NB4 (cell line): ENCODE data around the gene STON2.

Experiments used
- MYC ChIP-seq: IDR thresholded peaks from 2 replicates; pipeline ENCODE4 v1.6.1; 2011; ENCODE audit warnings: low read depth, low read length
- POLR2A ChIP-seq: IDR thresholded peaks from 2 replicates; pipeline ENCODE4 v1.6.1; 2011; ENCODE audit warnings: mild to moderate bottlenecking; ENCODE audit not compliant: insufficient read length; ENCODE audit errors: extremely low read depth
- TF ChIP-seq, protein P1 (sequence below): IDR thresholded peaks from one replicate; pipeline ENCODE4 v1.5.1; 2012; ENCODE audit warnings: low read depth, low read length
- TF ChIP-seq, protein P2 (sequence below): IDR thresholded peaks from 2 replicates; pipeline ENCODE4 v1.6.1; 2011; ENCODE audit warnings: low read depth, low read length

DNA sequence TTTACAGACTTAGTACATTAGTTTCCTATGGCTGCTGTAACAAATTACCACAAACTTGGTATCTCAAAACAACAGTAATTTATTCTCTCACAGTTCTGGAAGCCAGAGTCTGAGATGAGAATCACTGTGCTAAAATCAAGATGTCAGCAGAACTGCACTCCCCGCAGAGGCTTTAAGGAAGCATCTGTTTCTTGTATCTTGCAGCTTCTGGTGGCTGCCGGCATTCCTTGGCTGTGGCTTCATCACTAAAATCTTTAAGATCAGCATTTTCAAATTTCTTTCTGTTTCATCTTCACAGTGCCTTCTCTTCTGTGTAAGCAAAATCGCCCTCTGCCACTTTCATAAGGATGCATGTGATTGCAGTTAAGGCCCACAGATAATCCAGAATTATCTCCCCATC is 9.4 kb downstream of the STON2 start:
- TF ChIP-seq POLR2A = no peak
- no peak for TF ChIP-seq MYC
- TF ChIP-seq, protein P1, sequence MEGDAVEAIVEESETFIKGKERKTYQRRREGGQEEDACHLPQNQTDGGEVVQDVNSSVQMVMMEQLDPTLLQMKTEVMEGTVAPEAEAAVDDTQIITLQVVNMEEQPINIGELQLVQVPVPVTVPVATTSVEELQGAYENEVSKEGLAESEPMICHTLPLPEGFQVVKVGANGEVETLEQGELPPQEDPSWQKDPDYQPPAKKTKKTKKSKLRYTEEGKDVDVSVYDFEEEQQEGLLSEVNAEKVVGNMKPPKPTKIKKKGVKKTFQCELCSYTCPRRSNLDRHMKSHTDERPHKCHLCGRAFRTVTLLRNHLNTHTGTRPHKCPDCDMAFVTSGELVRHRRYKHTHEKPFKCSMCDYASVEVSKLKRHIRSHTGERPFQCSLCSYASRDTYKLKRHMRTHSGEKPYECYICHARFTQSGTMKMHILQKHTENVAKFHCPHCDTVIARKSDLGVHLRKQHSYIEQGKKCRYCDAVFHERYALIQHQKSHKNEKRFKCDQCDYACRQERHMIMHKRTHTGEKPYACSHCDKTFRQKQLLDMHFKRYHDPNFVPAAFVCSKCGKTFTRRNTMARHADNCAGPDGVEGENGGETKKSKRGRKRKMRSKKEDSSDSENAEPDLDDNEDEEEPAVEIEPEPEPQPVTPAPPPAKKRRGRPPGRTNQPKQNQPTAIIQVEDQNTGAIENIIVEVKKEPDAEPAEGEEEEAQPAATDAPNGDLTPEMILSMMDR = no peak
- TF ChIP-seq, protein P2, sequence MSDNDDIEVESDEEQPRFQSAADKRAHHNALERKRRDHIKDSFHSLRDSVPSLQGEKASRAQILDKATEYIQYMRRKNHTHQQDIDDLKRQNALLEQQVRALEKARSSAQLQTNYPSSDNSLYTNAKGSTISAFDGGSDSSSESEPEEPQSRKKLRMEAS = no peak
